ENCODE results near the gene EMC7. TPM values are rescaled to one million over a fixed set of nuclear protein-coding genes. Genes with fewer than 3 reads are reported as not detected.
A peak's percentile ranks its signal among the peaks of the same experiment; 100 is the strongest.

EMC7 gene
- total and polyA plus RNA-seq, 2 of the 13 experiments (the other 11 are each of a cell fraction or from before 2014, with no cell fraction given): 46.8 to 113 TPM

DNA sequence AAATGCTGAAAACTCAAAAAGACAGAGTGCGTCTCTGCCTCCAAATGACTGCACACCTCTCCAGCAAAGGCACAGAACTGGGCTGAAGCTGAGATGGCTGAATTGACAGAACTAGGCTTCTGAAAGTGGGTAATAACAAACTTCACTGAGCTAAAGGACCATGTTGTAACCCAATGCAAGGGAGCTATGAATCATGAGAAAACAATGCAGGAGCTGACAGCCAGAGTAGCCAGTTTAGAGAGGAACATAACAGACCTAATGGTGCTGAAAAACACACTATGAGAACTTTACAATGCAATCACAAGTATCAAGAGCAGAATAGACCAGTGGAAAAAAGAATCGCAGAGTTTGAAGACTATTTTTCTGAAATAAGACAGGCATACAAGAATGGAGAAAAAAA, 52.5 kb downstream of the EMC7 start:
- FAIRE-seq: no peak
- H4K20me1 ChIP-seq (ENCODE audit: insufficient read depth, low read length): no peaks in the 10 kb centered on the region
- no peak for DNase-seq (ENCODE audit: low spot score)
- ATAC-seq: no peak
- H3K9me3 ChIP-seq (ENCODE audit: low read length): peaks cover 15% of the 10 kb centered on the region; the same call in 1 of the 2 replicates
- H3K4me2 ChIP-seq (ENCODE audit: low read depth, low read length): no peak overlapping the region
- H3K36me3 ChIP-seq (replicated peaks in 1 of 2; ENCODE audit: control insufficient read depth in 1 of 2, insufficient read depth in 2 of 2, low read length in 2 of 2): no peaks in the 10 kb centered on the region
- no TSS peak for BruUV-seq (replicated peaks)
- no peak overlapping the region for H3K9ac ChIP-seq (ENCODE audit: insufficient read depth, low read depth, low read length)
- H3K4me3 ChIP-seq (replicated peaks in 1 of 3; ENCODE audit: insufficient read depth in 1 of 3, low read depth in 2 of 3, low read length in 3 of 3): no peak overlapping the region
- no peak overlapping the region for H2AFZ ChIP-seq (ENCODE audit: low read length)
- no peaks in the 10 kb centered on the region; a peak in 1 of 5 replicates for H3K27me3 ChIP-seq (ENCODE audit: control insufficient read depth in 1 of 2, insufficient read depth in 2 of 2, low read length in 2 of 2)
- ChIA-PET POLR2A (no interaction called here), CTCF (ENCODE audit: low intra/inter-chr PET ratio, low total read pairs) (no interaction called here)
- no peaks in the 10 kb centered on the region for H3K79me2 ChIP-seq (ENCODE audit: insufficient read depth, low read length)
- intact Hi-C loops (cut with micrococcal nuclease; ENCODE audit: unreplicated experiment) (no loop called here), in situ Hi-C loops (cut with HindIII; ENCODE audit: extremely low pct_ligation_motif_present, low pct_unique_long_range_greater_than_20kb) (no loop called here)
- 49% methylated on average over 2 of the region's 2 CpGs for WGBS (ENCODE audit: low lambda C conversion rate)
- no peak overlapping the region for H3K27ac ChIP-seq (ENCODE audit: extremely low read length, insufficient read depth, low read length)
- peaks cover 10% of the 10 kb centered on the region for H3K4me1 ChIP-seq (ENCODE audit: insufficient read depth, low read length)
- TF ChIP-seq MTA1 (CRISPR knock-in tag; IDR thresholded peaks at IDR 0.05; ENCODE audit: borderline replicate concordance): no peak
- 0 out of 2 replicates have a peak, but pooled peaks have one; percentile 28 for TF ChIP-seq FOSL2 (CRISPR knock-in tag; IDR thresholded peaks at IDR 0.05)

DNA sequence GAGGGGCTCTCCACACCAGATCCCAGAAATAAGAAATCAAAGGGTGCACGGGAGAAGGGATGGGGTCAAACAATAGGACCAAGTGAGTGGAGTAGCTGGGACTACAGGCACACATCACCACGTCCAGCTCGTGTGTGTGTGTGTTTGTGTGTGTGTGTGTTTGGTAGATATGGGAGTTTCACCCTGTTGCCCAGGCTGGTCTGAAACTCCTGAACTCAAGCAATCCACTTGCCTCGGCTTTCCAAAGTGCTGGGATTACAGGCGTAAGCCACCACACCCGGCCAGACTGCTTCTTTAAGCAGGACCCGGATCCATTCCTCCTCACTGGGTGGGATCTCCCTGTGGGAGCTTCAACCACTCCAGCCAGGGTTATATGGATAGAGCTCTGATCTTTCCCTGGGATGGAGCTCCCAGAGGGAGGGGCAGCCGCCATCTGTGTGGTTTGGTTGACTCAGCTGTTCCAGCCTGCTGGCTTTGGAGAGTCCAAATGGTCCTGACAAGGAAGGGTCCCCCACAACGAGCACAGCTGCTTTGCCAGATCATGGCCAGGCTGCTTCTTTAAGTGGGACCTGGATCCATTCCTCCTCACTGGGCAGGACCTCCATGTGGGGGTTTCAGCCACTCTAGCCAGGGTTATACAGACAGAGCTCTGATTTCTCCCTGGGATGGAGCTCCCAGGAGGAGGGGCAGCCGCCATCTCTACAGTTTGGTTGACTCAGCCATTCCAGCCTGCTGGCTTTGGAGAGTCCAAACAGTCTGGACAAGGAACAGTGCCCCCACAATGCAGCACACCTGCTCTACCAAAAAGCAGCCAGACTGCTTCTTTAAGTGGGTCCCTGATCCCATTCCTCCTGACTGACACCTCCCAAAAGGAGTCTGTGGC, 53.5 kb downstream of the EMC7 start:
- WGBS (ENCODE audit: low lambda C conversion rate): 26% methylated on average over 10 of the region's 10 CpGs
- ATAC-seq (peak; percentile 53), DNase-seq (ENCODE audit: low spot score) (no peak), FAIRE-seq (no peak)
- Histone ChIP-seq H3K4me2 (ENCODE audit: low read depth, low read length) (peak overlapping the region; percentile 51), H3K79me2 (ENCODE audit: insufficient read depth, low read length) (no peaks in the 10 kb centered on the region), H3K36me3 (replicated peaks in 1 of 2; ENCODE audit: control insufficient read depth in 1 of 2, insufficient read depth in 2 of 2, low read length in 2 of 2) (no peaks in the 10 kb centered on the region), H3K9me3 (ENCODE audit: low read length) (peaks cover 15% of the 10 kb centered on the region; the same call in 1 of the 2 replicates), H3K4me1 (ENCODE audit: insufficient read depth, low read length) (peaks cover 16% of the 10 kb centered on the region), H4K20me1 (ENCODE audit: insufficient read depth, low read length) (no peaks in the 10 kb centered on the region), H3K4me3 (replicated peaks in 1 of 3; ENCODE audit: insufficient read depth in 1 of 3, low read depth in 2 of 3, low read length in 3 of 3) (peak overlapping the region in 1 of 3 experiments; percentile 38; a peak in 1 of 6 replicates), H3K9ac (ENCODE audit: insufficient read depth, low read depth, low read length) (no peak overlapping the region), H3K27me3 (ENCODE audit: control insufficient read depth in 1 of 2, insufficient read depth in 2 of 2, low read length in 2 of 2) (no peaks in the 10 kb centered on the region; a peak in 1 of 5 replicates), H3K27ac (ENCODE audit: extremely low read length, insufficient read depth, low read length) (no peak overlapping the region), H2AFZ (ENCODE audit: low read length) (no peak overlapping the region)
- ChIA-PET POLR2A (no interaction called here), CTCF (ENCODE audit: low intra/inter-chr PET ratio, low total read pairs) (no interaction called here)
- in situ Hi-C loops (cut with HindIII; ENCODE audit: extremely low pct_ligation_motif_present, low pct_unique_long_range_greater_than_20kb): no loop called here
- no TSS peak for BruUV-seq (replicated peaks)
- intact Hi-C loops (cut with micrococcal nuclease; ENCODE audit: unreplicated experiment): no loop called here
- TF ChIP-seq, protein P1, sequence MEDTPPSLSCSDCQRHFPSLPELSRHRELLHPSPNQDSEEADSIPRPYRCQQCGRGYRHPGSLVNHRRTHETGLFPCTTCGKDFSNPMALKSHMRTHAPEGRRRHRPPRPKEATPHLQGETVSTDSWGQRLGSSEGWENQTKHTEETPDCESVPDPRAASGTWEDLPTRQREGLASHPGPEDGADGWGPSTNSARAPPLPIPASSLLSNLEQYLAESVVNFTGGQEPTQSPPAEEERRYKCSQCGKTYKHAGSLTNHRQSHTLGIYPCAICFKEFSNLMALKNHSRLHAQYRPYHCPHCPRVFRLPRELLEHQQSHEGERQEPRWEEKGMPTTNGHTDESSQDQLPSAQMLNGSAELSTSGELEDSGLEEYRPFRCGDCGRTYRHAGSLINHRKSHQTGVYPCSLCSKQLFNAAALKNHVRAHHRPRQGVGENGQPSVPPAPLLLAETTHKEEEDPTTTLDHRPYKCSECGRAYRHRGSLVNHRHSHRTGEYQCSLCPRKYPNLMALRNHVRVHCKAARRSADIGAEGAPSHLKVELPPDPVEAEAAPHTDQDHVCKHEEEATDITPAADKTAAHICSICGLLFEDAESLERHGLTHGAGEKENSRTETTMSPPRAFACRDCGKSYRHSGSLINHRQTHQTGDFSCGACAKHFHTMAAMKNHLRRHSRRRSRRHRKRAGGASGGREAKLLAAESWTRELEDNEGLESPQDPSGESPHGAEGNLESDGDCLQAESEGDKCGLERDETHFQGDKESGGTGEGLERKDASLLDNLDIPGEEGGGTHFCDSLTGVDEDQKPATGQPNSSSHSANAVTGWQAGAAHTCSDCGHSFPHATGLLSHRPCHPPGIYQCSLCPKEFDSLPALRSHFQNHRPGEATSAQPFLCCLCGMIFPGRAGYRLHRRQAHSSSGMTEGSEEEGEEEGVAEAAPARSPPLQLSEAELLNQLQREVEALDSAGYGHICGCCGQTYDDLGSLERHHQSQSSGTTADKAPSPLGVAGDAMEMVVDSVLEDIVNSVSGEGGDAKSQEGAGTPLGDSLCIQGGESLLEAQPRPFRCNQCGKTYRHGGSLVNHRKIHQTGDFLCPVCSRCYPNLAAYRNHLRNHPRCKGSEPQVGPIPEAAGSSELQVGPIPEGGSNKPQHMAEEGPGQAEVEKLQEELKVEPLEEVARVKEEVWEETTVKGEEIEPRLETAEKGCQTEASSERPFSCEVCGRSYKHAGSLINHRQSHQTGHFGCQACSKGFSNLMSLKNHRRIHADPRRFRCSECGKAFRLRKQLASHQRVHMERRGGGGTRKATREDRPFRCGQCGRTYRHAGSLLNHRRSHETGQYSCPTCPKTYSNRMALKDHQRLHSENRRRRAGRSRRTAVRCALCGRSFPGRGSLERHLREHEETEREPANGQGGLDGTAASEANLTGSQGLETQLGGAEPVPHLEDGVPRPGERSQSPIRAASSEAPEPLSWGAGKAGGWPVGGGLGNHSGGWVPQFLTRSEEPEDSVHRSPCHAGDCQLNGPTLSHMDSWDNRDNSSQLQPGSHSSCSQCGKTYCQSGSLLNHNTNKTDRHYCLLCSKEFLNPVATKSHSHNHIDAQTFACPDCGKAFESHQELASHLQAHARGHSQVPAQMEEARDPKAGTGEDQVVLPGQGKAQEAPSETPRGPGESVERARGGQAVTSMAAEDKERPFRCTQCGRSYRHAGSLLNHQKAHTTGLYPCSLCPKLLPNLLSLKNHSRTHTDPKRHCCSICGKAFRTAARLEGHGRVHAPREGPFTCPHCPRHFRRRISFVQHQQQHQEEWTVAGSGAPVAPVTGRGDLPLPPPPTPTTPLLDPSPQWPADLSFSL (CRISPR knock-in tag; IDR thresholded peaks at IDR 0.05): 0 out of 2 replicates have a peak, but pooled peaks have one; percentile 38
- no peak for TF ChIP-seq ZNF567 (CRISPR knock-in tag; IDR thresholded peaks at IDR 0.05; ENCODE audit: borderline replicate concordance)

Measured in HepG2 (cell line).